Aorta (tissue), 5 donors: ENCODE data around the gene GSTO2. TPM values are rescaled to one million over a fixed set of nuclear protein-coding genes. Genes with fewer than 3 reads are reported as not detected.
A peak's percentile ranks its signal among the peaks of the same experiment; 100 is the strongest.

ENCODE experiments used
- ATAC-seq: fragments of 200-7000 bp; cut with Tn5 transposase; one replicate; pipeline ENCODE4 v1.9.1; 2022; ENCODE audit warnings: moderate library complexity; ENCODE audit not compliant: low FRiP score
- DNase-seq, 2 donors: peaks; one replicate each; pipeline ENCODE4 v3.0.0-alpha.2; 2020
- H3K27ac ChIP-seq, 2 donors: one replicate each; pipeline ENCODE4 v1.5.1; 2013; ENCODE audit warnings: low read length in 2 of 2, mild to moderate bottlenecking in 2 of 2, moderate library complexity in 2 of 2, control low read depth in 1 of 2, inconsistent platforms in 1 of 2, low read depth in 1 of 2
- H3K27me3 ChIP-seq, 2 donors: one replicate each; pipeline ENCODE4 v1.6.1; 2013; ENCODE audit warnings: control low read depth in 1 of 2, low read length in 1 of 2, mild to moderate bottlenecking in 1 of 2, moderate library complexity in 1 of 2; ENCODE audit not compliant: insufficient read depth in 2 of 2, control insufficient read depth in 1 of 2
- H3K36me3 ChIP-seq, 2 donors: one replicate each; pipeline ENCODE4 v1.6.1; 2013; ENCODE audit warnings: control low read depth in 1 of 2, low read length in 1 of 2, mild to moderate bottlenecking in 1 of 2; ENCODE audit not compliant: insufficient read depth in 2 of 2, control insufficient read depth in 1 of 2
- H3K4me1 ChIP-seq, 2 donors: one replicate each; pipeline ENCODE4 v1.6.1; 2013; ENCODE audit warnings: low read length in 2 of 2, control low read depth in 1 of 2, mild to moderate bottlenecking in 1 of 2, moderate library complexity in 1 of 2; ENCODE audit not compliant: insufficient read depth in 2 of 2, control insufficient read depth in 1 of 2
- H3K4me3 ChIP-seq, 2 donors: one replicate each; pipeline ENCODE4 v1.5.1; 2013; ENCODE audit warnings: low read length in 2 of 2, control low read depth in 1 of 2, mild to moderate bottlenecking in 1 of 2
- H3K9me3 ChIP-seq: one replicate; pipeline ENCODE4 v1.6.1; 2013; ENCODE audit warnings: mild to moderate bottlenecking, low read length; ENCODE audit not compliant: control insufficient read depth
- WGBS, 2 donors: extraction: QIAGEN DNeasy Blood & Tissue Kit; methylation state at CpG; one replicate each; pipeline ENCODE4 v1.1.7; 2013; 5-methylcytosine and 5-hydroxymethylcytosine counted together
- intact Hi-C, 2 donors: fragments of 100-400 bp; cut with DNase I; formaldehyde crosslinking; loops; one replicate each; pipeline versions ENCODE4 v1.14.2 to v1.15.0; 2022
- polyA plus RNA-seq, 2 donors: library from polyadenylated mRNA; stranded (reverse); fragments of 200-250 nt; gene quantifications; one replicate each; pipeline ENCODE4 v1.2.3, GENCODE V29; 2013
- total RNA-seq, 2 donors: library from RNA; stranded (reverse); fragmentation: NEBNext Ultra II Directional; extraction: Animal tissue kit (Norgen Biotek cat#: 25700); gene quantifications; one replicate each; pipeline ENCODE4 v1.2.1, GENCODE V29; 2021
- donor health status: healthy with polysubstance abuse.
- donor health status: Bipolar disorder and iron deficiency.
- donor health status: DM: no; HTN: no; CAD: no.
- donor health status: DM: no; HTN: no; CAD: no.
- donor health status: DM: yes; HTN: yes; CAD: no.

GSTO2 gene
- total and polyA plus RNA-seq, 4 donors = 1.7 to 4.3 (median 3.5) TPM

DNA sequence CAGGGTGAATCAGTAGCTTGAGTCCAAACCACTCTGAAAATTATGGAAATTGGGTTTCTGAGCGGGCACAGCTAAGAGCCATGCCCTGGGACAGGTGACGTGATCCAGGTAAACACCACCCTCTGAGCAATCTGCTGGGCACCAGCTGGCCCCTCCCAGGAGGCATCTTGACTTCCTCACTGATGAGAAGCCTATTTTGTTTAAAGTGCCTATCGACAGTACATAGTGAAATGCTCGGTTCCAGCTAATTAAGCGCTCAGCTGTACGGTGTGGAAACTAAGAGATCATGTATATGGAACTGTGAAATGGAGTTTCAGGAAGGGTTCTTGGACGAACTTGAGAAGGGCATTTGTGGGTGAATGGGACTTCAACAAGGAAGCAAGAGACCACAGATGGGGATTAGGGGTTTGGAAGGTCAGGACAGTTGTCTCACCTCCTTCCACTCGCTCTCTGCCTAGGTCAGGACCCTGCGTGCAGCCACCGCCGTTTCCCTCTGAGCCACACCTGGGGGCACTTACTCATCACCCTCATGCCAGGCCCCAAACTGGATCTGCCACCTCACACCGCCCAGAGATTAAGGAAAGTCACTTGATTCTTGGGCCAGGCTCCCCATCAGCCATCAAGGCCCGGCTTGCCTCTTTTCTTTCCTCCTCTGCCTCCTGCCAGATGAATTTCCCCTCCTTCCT, 66.1 kb downstream of the GSTO2 start:
- Histone ChIP-seq H3K27ac (no peak overlapping the region), H3K4me1 (peaks cover 0 to 2% of the 10 kb centered on the region in 2 donors), H3K27me3 (no peaks in the 10 kb centered on the region), H3K36me3 (no peaks in the 10 kb centered on the region), H3K9me3 (no peaks in the 10 kb centered on the region), H3K4me3 (no peak overlapping the region)
- DNase-seq (no peak), ATAC-seq (no peak)
- intact Hi-C loops = loop anchor here in 1 of 2 donors (5.0 kb wide), 1 partner anchor 418 kb away; the partner anchor contains the start of gene STN1
- WGBS, 2 donors = 88 to 91% methylated on average over 13 of the region's 13 CpGs

DNA sequence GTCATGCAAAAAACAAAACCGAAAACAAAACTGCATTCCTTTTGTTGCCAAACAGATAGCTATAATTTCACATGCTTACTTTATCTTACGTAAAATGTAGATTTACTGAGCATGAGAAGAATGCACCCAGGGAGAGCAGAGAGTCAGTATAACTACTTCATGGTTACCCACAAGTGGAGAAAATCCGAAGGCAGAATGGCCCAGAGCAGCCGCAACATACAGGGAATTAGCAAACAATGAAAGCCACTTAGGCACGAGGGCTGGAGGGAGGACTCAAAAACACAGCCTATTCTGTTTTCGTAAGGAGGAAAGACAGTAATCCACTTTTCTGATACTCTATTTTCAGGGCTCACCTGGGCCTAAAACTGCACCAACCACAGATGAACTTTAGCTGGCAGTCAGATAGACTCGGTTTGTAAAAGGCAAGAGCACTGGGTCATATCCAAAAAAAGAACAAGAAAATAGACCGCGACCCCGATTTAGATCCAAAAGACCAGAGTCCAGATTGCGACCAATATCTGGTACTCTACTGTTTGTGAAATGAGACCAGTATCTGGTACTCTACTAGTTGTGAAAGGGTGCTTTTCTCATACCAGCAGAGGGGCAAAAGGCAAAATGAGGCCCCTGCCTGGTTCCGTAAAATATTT, 68.0 kb downstream of the GSTO2 start:
- intact Hi-C loops = loop anchor here in 1 of 2 donors (5.0 kb wide), 1 partner anchor 420 kb away; the partner anchor contains the start of gene STN1
- no peak for DNase-seq
- peak overlapping the region; percentile 62 to 77 for H3K4me3 ChIP-seq
- ATAC-seq = no peak
- H3K27me3 ChIP-seq = no peaks in the 10 kb centered on the region
- H3K27ac ChIP-seq = peak overlapping the region in 1 of 2 donors; percentile 13
- H3K36me3 ChIP-seq = no peaks in the 10 kb centered on the region
- no peaks in the 10 kb centered on the region for H3K9me3 ChIP-seq
- H3K4me1 ChIP-seq = peaks cover 0 to 2% of the 10 kb centered on the region in 2 donors
- 0 to 2% methylated on average over 12 of the region's 12 CpGs for WGBS, 2 donors

DNA sequence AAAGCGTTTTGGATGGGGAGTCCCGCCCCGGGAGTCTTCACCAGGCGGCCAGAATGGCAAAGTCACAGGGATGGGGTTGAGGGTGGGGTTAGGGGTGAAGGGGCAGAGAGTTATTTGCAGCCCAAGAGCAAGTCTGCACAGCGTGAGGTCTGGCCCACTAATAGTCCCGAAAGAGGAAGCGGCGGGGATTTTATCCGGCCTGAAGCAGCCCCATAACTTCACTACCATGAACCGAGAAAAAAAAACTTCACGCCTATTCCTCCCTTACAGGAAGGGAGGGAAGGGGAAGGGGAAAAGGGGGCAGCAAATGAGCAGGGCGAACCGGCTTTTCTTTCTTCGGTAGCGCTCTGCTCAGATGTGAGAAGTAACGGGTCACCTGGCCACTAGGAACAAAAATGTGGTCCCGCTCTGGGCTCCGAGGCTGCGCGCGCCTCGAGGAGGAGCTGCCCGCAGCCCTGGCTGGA, 68.6 kb downstream of the GSTO2 start:
- H3K27me3 ChIP-seq = no peaks in the 10 kb centered on the region
- H3K4me1 ChIP-seq = peaks cover 0 to 2% of the 10 kb centered on the region in 2 donors
- H3K9me3 ChIP-seq = no peaks in the 10 kb centered on the region
- H3K4me3 ChIP-seq = peak overlapping the region; percentile 62 to 77
- DNase-seq (peak in 1 of 2 donors; percentile 80), ATAC-seq (peak; percentile 26)
- no peaks in the 10 kb centered on the region for H3K36me3 ChIP-seq
- peak overlapping the region; percentile 39 to 96 for H3K27ac ChIP-seq
- 0 to 1% methylated on average over 23 of the region's 23 CpGs for WGBS, 2 donors
- intact Hi-C loops = loop anchor here in 1 of 2 donors (5.0 kb wide), 1 partner anchor 420 kb away; the partner anchor contains the start of gene STN1

DNA sequence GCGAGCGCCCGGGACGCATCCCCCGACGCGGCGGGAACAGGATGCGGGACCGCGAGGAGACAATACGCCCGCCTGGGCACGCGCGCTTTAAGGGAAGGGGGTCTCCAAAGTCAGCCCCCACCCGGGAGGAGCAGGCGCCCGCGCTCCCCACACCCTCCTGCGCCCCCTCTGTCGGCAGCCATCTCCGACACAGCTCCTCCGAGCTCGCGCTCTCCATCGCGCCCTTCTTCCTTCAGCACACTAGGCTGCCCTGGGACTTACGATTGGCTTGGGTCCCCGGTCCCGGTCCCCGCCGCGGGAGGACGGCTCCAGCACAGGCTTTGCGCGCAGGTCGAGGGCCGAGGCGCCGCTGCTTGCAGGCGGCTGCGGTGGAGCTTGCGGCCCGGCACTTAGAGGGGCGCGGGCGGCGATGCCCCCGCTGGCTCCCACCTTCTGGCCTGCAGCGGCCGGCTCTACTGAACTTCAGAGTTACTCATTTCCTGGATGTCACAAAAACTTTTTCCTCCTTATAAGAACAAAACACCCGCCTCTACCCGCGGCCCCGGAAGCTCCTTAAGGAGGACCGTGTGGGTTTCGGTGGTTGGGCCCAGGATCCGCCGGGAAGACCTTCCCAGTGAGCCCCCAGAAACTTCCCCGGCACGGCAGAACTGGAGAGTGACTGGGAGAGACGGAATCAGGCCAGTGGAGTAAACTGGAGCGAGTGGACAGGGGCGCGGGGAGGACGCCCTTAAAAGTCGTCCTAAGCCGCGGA, 69.2 kb downstream of the GSTO2 start, which contains the start of gene ITPRIP:
TSS of gene ITPRIP (minus strand) at position 481 of the 751 bp plus-strand sequence. CDS start 22,414 bp downstream, outside the sequence.
- intact Hi-C loops = loop anchor here (2.0 to 5.0 kb wide), 3 partner anchors 29 to 421 kb away; partner anchors contain the start of gene STN1 (in 1 of the 2)
- ATAC-seq (peak; percentile 92), DNase-seq (peak; percentile 91)
- no peaks in the 10 kb centered on the region for H3K9me3 ChIP-seq
- H3K27me3 ChIP-seq = no peaks in the 10 kb centered on the region
- peaks cover 0 to 2% of the 10 kb centered on the region in 2 donors for H3K4me1 ChIP-seq
- H3K27ac ChIP-seq = peak within 1 kb of the TSS; percentile 92 to 98
- H3K36me3 ChIP-seq = no peaks in the 10 kb centered on the region
- 0 to 1% methylated on average over 58 to 70 of the region's 70 CpGs for WGBS, 2 donors
- H3K4me3 ChIP-seq = peak within 1 kb of the TSS; percentile 62 to 77

DNA sequence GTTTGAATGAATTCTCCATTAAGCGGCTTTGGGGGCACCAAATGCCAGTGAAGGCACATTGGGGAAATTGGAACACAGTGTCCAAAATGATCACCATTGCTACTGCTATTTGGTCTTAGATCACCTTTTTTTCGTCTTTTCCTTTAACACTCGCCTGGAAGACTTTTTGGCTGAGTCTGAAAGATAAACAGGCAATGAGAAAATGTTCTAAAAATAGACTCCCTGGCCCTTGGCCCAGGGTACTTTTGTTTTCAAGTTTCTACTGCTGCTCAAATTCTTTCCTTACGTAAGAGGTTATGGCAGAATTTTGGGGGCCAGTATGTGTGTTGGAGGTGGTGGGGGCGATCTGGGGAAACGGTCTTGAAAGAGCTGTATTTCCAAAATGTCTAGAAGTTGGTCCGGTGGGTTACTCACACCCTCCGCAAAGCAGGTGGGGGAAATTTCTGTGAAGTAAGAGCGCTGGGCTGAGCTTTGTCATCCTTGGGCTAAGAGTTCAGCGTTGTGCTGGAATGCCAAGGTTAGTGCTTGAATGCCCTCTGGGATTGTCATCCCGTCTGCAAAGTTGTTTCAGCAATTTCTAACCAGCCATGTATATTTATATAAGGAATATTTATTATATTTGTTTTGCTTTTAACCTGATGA, 70.6 kb downstream of the GSTO2 start:
- Histone ChIP-seq H3K4me3 (peak overlapping the region; percentile 62 to 77), H3K4me1 (no peaks in the 10 kb centered on the region), H3K9me3 (no peaks in the 10 kb centered on the region), H3K36me3 (no peaks in the 10 kb centered on the region), H3K27me3 (no peaks in the 10 kb centered on the region), H3K27ac (peak overlapping the region; percentile 92 to 98)
- peak; percentile 57 for ATAC-seq
- DNase-seq = peak in 1 of 2 donors; percentile 66
- 1% methylated on average over 11 of the region's 11 CpGs for whole genome bisulfite sequencing, 2 donors
- intact Hi-C loops = loop anchor here (2.0 to 5.0 kb wide), 3 partner anchors 31 to 422 kb away; partner anchors contain the start of gene STN1 (in 1 of the 2)

DNA sequence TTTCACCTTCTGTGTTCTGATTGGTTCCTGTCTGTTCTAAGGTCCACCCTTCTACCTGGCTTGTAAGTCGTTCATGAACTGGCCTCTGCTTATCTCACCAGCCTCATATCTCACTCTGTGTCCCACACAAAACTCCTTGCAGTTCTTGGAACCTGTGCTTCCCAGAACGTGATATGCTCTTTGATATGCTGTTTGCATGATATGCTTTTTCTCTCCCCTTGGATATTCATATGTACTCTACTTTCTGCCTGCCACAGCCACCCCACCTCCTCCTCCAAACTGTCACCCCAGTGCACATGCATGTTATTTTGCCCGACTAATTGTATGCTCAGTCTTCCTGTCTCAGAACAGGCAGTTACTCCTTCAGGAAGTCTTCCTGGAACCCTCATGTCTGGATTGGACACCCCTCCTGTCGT, 71.1 kb downstream of the GSTO2 start:
- WGBS, 2 donors = 1 to 2% methylated on average over 4 of the region's 4 CpGs
- Histone ChIP-seq H3K4me1 (no peaks in the 10 kb centered on the region), H3K27ac (peak overlapping the region; percentile 92 to 95), H3K9me3 (no peaks in the 10 kb centered on the region), H3K4me3 (no peak overlapping the region), H3K36me3 (no peaks in the 10 kb centered on the region), H3K27me3 (no peaks in the 10 kb centered on the region)
- no peak for ATAC-seq
- intact Hi-C loops = no loop called here
- no peak for DNase-seq

DNA sequence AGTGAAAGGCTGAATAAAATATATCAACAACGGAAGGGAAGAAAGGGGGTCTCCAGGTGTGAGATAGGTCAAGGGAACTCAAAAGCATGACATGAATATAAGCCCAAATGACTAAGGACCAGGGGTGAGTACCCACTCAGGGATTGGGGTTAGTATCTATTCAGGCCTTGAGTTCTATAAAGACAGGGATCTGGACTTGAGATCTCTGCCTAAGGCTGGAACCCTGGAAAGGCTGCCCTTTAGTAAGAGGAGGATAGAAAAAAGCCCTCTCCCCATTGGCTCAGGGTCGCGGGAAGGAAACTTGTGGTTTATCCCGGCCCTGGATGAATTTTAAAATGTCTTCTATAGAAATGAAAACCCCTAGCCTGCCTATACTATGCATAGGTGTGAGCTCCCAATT, 71.7 kb downstream of the GSTO2 start:
- ATAC-seq (no peak), DNase-seq (no peak)
- Histone ChIP-seq H3K27me3 (no peaks in the 10 kb centered on the region), H3K36me3 (no peaks in the 10 kb centered on the region), H3K27ac (peak overlapping the region; percentile 60 to 92), H3K4me3 (no peak overlapping the region), H3K4me1 (no peaks in the 10 kb centered on the region), H3K9me3 (no peaks in the 10 kb centered on the region)
- intact Hi-C loops = no loop called here
- WGBS, 2 donors = 75 to 78% methylated on average over 4 of the region's 4 CpGs

DNA sequence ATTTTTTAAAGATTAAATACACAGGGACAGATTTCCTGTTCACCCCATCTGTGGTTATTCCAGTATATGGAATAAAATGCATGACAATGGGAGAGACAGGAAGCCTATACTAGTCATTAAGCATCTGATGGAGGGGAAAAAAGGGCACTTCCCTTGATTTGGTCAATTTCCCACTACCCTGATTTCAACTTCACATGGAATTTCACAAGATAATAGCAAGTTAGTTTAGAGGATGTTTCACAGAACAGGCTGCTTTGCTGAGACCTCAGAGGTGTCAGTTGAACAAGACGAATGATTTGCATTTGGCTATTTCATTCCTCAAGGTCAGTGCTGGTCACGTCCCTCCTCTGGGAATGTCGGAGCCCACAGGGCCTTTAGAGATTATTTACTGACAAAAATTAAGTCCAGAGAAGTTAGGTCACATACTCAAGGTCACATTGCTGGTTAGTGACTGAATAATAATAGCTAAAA, 74.0 kb downstream of the GSTO2 start:
- no peaks in the 10 kb centered on the region for H3K27me3 ChIP-seq
- no peak overlapping the region for H3K4me3 ChIP-seq
- H3K9me3 ChIP-seq = no peaks in the 10 kb centered on the region
- no peaks in the 10 kb centered on the region for H3K4me1 ChIP-seq
- intact Hi-C loops = no loop called here
- WGBS, 2 donors = 19 to 24% methylated on average over 3 of the region's 3 CpGs
- no peaks in the 10 kb centered on the region for H3K36me3 ChIP-seq
- no peak overlapping the region for H3K27ac ChIP-seq
- DNase-seq (no peak), ATAC-seq (no peak)
